Activated B cell treated with CpG ODN at 0.5 μM for 24 hours (primary cell): ENCODE data around the gene PDE1A. TPM values are rescaled to one million over a fixed set of nuclear protein-coding genes. Genes with fewer than 3 reads are reported as not detected.

Experiments used
- ATAC-seq: fragments of 200-7000 bp; cut with Tn5 transposase; one replicate; pipeline ENCODE4 v1.10.0; 2021; ENCODE audit warnings: low read depth, mild to moderate bottlenecking, moderate library complexity
- CTCF ChIA-PET: fragments of 350-600 bp; sonication (Branson Sonifier 250); formaldehyde crosslinking; loops from one replicate; lab custom pipeline; 2021; ENCODE audit warnings: antibody characterized with exemption; lab: Charles Lee
- POLR2A ChIA-PET: fragments of 350-600 bp; sonication (Branson Sonifier 250); formaldehyde crosslinking; loops from one replicate; lab custom pipeline; 2021; ENCODE audit warnings: antibody characterized with exemption; lab: Charles Lee
- DNase-seq: peaks from one replicate; pipeline ENCODE4 v3.0.0; 2022
- H3K27ac Mint-ChIP-seq: one replicate; pipeline ENCODE4 v1.8.0; 2020; ENCODE audit warnings: mixed read lengths
- H3K27me3 Mint-ChIP-seq: one replicate; pipeline ENCODE4 v1.8.0; 2021; ENCODE audit warnings: mixed read lengths
- H3K36me3 Mint-ChIP-seq: one replicate; pipeline ENCODE4 v1.8.0; 2021; ENCODE audit warnings: low read depth, mixed read lengths
- H3K4me1 Mint-ChIP-seq: one replicate; pipeline ENCODE4 v1.8.0; 2021; ENCODE audit warnings: mixed read lengths
- H3K4me3 Mint-ChIP-seq: one replicate; pipeline ENCODE4 v1.8.0; 2020; ENCODE audit warnings: mild to moderate bottlenecking, mixed read lengths
- H3K9me3 Mint-ChIP-seq: one replicate; pipeline ENCODE4 v1.8.0; 2020; ENCODE audit warnings: mixed read lengths
- intact Hi-C: fragments of 100-400 bp; cut with micrococcal nuclease; formaldehyde crosslinking; loops from one replicate; pipeline ENCODE4 v1.15.1; 2024
- total RNA-seq: library from RNA; stranded (reverse); gene quantifications from 2 replicates; pipeline ENCODE4 v1.2.3, GENCODE V29; 2022
- TF ChIP-seq, protein P1 (sequence below): fragments of 200-600 bp; IDR thresholded peaks from one replicate; pipeline ENCODE4 v1.8.0; 2022; ENCODE audit warnings: antibody characterized with exemption, mild to moderate bottlenecking

The PDE1A gene
- total RNA-seq, 1 donor from 2014 or later = not detected

DNA sequence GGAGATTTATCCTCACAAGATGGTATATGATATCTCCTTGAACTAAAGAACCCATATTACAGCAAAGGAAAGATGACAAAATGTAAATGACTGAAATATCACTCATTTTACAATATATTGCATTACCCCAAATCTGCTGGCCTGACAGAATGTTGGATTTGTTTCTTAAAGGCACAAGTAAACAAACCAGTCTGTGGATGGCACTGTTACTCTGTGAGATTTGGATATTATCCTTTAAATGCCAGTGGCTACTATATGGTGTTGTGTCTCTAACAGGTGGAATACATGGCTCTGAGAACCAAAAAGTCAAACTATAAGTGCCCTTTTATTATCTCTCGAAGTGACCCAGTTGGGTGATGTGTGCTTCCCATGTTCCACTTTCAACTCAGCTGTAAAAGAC lies 125.7 kb downstream of the PDE1A start:
- no peak for DNase-seq
- CTCF ChIA-PET = no interaction called here
- Mint-ChIP-seq H3K4me1 (no peaks in the 10 kb centered on the region), H3K27me3 (no peaks in the 10 kb centered on the region), H3K9me3 (no peaks in the 10 kb centered on the region), H3K36me3 (no peaks in the 10 kb centered on the region), H3K4me3 (no peak overlapping the region), H3K27ac (no peak overlapping the region)
- POLR2A ChIA-PET = no interaction called here
- TF ChIP-seq, protein P1, sequence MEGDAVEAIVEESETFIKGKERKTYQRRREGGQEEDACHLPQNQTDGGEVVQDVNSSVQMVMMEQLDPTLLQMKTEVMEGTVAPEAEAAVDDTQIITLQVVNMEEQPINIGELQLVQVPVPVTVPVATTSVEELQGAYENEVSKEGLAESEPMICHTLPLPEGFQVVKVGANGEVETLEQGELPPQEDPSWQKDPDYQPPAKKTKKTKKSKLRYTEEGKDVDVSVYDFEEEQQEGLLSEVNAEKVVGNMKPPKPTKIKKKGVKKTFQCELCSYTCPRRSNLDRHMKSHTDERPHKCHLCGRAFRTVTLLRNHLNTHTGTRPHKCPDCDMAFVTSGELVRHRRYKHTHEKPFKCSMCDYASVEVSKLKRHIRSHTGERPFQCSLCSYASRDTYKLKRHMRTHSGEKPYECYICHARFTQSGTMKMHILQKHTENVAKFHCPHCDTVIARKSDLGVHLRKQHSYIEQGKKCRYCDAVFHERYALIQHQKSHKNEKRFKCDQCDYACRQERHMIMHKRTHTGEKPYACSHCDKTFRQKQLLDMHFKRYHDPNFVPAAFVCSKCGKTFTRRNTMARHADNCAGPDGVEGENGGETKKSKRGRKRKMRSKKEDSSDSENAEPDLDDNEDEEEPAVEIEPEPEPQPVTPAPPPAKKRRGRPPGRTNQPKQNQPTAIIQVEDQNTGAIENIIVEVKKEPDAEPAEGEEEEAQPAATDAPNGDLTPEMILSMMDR = no peak
- intact Hi-C loops = no loop called here
- no peak for ATAC-seq

DNA sequence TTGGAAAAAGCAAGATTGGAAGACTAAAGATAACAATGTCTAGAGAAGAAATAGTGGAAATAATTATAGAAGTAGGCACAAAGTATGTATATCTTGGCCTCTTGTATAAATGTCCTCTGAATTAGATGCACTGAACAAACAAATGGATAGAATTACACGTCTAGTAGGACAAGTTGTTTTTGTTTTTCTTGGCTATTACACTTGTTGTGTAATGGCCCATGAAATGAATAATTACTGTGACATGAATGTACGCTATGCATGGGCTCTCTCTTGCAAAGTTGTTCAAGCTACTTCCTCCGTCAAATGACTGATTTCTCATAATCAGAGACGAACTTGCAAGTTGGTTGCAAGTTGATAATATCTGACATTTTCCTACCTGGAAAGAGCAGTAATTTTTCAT lies 126.2 kb downstream of the PDE1A start:
- Mint-ChIP-seq H3K9me3 (no peaks in the 10 kb centered on the region), H3K4me1 (no peaks in the 10 kb centered on the region), H3K4me3 (no peak overlapping the region), H3K27ac (no peak overlapping the region), H3K27me3 (no peaks in the 10 kb centered on the region), H3K36me3 (no peaks in the 10 kb centered on the region)
- CTCF ChIA-PET = no interaction called here
- intact Hi-C loops = no loop called here
- DNase-seq (no peak), ATAC-seq (no peak)
- TF ChIP-seq, protein P1 = no peak
- POLR2A ChIA-PET = no interaction called here

DNA sequence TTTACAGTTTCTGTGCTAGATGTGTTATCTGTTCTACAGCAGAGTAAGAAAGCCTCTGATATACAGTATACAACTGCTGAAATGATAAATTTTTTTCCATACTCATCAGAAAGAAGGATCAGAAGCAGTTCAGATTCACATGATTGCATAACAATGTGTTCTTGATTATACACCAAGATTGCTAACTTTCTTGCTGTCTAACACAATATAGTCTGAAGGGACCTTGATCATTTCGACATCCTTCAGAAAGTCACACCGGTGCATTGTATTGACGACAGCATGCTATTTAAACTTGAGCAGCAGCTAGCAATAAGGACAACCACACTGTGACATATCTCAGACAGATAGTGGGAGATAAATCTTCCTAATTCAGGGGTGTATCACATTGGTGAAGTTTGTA lies 127.2 kb downstream of the PDE1A start:
- no peaks in the 10 kb centered on the region for H3K9me3 Mint-ChIP-seq
- ChIA-PET POLR2A (no interaction called here), CTCF (no interaction called here)
- TF ChIP-seq, protein P1 = no peak
- no peak for ATAC-seq
- no peak overlapping the region for H3K4me3 Mint-ChIP-seq
- H3K27ac Mint-ChIP-seq = no peak overlapping the region
- intact Hi-C loops = no loop called here
- H3K36me3 Mint-ChIP-seq = no peaks in the 10 kb centered on the region
- peaks cover 1% of the 10 kb centered on the region for H3K27me3 Mint-ChIP-seq
- H3K4me1 Mint-ChIP-seq = no peaks in the 10 kb centered on the region
- no peak for DNase-seq

DNA sequence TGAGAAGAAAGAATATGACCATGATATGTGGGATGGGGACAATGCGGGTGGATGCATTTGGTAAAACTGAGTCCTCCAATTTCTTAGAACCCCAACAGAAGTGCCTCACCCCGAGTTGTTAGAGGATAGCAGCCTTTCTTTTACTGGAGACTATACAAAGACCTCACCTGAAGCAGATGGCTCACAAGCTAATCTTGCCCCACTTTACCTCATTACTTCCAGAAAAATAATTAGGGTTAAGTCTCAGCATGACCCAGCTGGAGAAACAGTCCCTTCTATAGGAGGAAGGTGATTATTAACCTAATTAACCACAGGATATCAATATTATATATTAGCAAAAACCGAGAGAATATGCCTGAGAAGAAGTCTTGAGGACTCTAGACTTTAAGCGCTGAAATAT lies 128.4 kb downstream of the PDE1A start:
- H3K4me3 Mint-ChIP-seq = no peak overlapping the region
- TF ChIP-seq, protein P1 = no peak
- no peak overlapping the region for H3K27ac Mint-ChIP-seq

DNA sequence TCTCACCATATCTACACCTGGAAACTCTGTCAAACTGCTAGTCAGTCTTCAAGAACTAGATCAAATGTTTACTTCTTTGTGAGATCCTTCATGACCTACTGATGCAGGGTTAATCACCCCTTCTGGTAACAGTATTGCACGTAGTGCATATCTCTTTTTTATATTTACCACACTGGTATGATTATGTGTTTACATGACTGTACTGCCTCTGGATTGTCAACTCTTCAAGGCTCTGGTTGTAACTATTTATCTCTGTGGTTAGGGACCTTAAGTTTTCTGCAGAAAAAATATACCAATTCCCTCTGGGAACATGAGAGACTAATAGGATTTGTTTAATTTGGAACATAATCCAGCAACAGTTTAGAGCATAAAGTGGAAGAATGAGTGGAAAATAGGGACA lies 135.5 kb downstream of the PDE1A start:
- DNase-seq (no peak), ATAC-seq (no peak)
- no peak overlapping the region for H3K27ac Mint-ChIP-seq
- intact Hi-C loops = no loop called here
- no peaks in the 10 kb centered on the region for H3K9me3 Mint-ChIP-seq
- CTCF ChIA-PET = no interaction called here
- TF ChIP-seq, protein P1 = no peak
- peaks cover 2% of the 10 kb centered on the region for H3K27me3 Mint-ChIP-seq
- no peak overlapping the region for H3K4me3 Mint-ChIP-seq
- H3K36me3 Mint-ChIP-seq = no peaks in the 10 kb centered on the region
- POLR2A ChIA-PET = no interaction called here
- H3K4me1 Mint-ChIP-seq = no peaks in the 10 kb centered on the region

More for the DNA sequence above, 128.4 kb downstream of the PDE1A start:
- intact Hi-C loops = no loop called here
- H3K4me1 Mint-ChIP-seq = no peaks in the 10 kb centered on the region
- ChIA-PET POLR2A (no interaction called here), CTCF (no interaction called here)
- DNase-seq (no peak), ATAC-seq (no peak)
- H3K9me3 Mint-ChIP-seq = no peaks in the 10 kb centered on the region
- H3K27me3 Mint-ChIP-seq = peaks cover 2% of the 10 kb centered on the region
- H3K36me3 Mint-ChIP-seq = no peaks in the 10 kb centered on the region
